Measurements from ENCODE around the gene TUSC1. TPM values are rescaled to one million over a fixed set of nuclear protein-coding genes. Genes with fewer than 3 reads are reported as not detected.
"Not testable (repeated sequence)": the region's sequence is repeated elsewhere in the genome, so short reads cannot be mapped to it uniquely, and the experiment has no call there.

TUSC1 gene
- total RNA-seq, 6 experiments from 2014 or later, result 0.31 to 4.0 (median 3.2) TPM

DNA sequence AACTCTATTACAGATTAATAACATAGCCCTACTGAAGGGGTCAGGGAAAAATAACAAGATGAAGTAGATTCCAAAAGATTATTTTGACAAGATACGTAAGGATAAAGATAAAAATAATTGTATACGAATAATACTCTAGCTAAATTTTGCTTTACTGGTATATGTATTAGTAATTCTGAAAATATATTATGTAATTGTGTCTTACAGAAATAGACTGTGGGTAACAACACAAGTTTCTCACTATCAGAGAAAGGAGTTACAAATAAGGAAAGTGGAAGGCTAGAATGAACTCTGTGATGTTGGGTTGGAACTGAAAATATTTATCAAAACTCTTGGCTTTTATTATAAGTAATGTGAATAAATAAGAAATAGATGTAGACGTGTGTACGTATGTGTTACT, 26.6 kb upstream of the TUSC1 start:
- no peak overlapping the region for H3K4me3 Mint-ChIP-seq
- H3K36me3 Mint-ChIP-seq (ENCODE audit: low read depth), result no peaks in the 10 kb centered on the region
- no peaks in the 10 kb centered on the region for H3K27me3 Mint-ChIP-seq (ENCODE audit: insufficient read depth)
- TF ChIP-seq, protein P1, sequence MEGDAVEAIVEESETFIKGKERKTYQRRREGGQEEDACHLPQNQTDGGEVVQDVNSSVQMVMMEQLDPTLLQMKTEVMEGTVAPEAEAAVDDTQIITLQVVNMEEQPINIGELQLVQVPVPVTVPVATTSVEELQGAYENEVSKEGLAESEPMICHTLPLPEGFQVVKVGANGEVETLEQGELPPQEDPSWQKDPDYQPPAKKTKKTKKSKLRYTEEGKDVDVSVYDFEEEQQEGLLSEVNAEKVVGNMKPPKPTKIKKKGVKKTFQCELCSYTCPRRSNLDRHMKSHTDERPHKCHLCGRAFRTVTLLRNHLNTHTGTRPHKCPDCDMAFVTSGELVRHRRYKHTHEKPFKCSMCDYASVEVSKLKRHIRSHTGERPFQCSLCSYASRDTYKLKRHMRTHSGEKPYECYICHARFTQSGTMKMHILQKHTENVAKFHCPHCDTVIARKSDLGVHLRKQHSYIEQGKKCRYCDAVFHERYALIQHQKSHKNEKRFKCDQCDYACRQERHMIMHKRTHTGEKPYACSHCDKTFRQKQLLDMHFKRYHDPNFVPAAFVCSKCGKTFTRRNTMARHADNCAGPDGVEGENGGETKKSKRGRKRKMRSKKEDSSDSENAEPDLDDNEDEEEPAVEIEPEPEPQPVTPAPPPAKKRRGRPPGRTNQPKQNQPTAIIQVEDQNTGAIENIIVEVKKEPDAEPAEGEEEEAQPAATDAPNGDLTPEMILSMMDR (IDR thresholded peaks at IDR 0.05), result no peak
- no peaks in the 10 kb centered on the region; the same call in 1 of the 2 replicates for H3K9me3 Mint-ChIP-seq
- no peak for DNase-seq
- H3K4me1 Mint-ChIP-seq (ENCODE audit: low read depth), result peaks cover 5% of the 10 kb centered on the region; the same call in 1 of the 2 replicates
- no peak overlapping the region for H3K27ac Mint-ChIP-seq

DNA sequence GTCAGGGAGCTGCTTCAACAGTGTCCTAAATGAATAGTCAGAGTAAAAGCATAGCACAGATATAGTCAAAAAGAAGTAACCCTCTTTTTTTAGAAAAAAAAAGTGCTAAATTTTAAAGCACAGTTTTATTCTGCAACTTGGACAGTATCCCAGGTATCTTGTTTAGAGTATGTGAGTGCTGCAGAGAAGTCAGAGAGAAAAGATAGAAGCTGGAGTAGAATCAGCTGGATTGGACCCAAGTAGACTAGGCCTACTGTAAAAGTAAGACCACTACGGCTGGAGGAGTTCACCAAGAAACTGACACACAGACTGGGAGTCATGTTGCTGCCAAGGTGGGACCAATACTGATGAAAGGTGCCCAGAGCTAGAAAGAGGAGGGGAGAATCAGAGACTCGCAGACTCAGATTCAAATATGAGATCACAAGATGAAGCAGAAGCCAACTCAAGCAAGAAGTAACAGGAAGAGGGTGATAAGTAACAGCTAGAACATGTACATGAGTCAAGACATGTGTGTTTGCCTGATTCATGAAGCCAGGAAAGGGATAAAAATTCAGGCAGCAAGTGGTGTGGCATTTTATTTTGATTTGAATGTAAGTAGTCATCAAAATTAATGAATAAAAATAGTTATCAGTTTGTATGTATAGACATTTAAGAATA, 25.6 kb upstream of the TUSC1 start:
- H3K27me3 Mint-ChIP-seq (ENCODE audit: insufficient read depth), result no peaks in the 10 kb centered on the region
- no peaks in the 10 kb centered on the region; the same call in 1 of the 2 replicates for H3K9me3 Mint-ChIP-seq
- DNase-seq, result no peak
- H3K4me1 Mint-ChIP-seq (ENCODE audit: low read depth), result peaks cover 5% of the 10 kb centered on the region; the same call in 1 of the 2 replicates
- H3K36me3 Mint-ChIP-seq (ENCODE audit: low read depth), result no peaks in the 10 kb centered on the region
- TF ChIP-seq, protein P1 (IDR thresholded peaks at IDR 0.05), result no peak
- H3K4me3 Mint-ChIP-seq, result no peak overlapping the region
- H3K27ac Mint-ChIP-seq, result no peak overlapping the region

DNA sequence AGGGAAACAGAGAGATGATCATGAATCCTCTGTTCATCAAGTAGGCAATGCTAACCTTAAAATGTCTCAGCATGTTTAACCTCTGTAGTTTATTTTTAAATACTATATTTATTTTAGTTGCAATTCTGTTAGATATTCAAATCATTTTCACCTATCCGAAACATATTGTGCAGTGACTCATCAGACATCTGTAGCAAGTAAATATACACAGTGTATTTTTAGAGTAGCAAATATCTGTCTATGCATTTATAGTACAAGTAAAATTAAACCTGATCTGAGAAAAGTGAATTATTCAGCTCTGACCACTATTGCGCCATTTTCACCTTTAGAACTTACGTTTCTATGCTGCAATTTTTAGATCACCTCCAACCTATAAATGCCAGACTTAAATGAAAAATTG, 24.3 kb upstream of the TUSC1 start:
- no peak for DNase-seq
- TF ChIP-seq, protein P1 (IDR thresholded peaks at IDR 0.05), result no peak
- Mint-ChIP-seq H3K27me3 (ENCODE audit: insufficient read depth) (no peaks in the 10 kb centered on the region), H3K27ac (no peak overlapping the region), H3K9me3 (no peaks in the 10 kb centered on the region; the same call in 1 of the 2 replicates), H3K4me3 (no peak overlapping the region), H3K4me1 (ENCODE audit: low read depth) (peaks cover 5% of the 10 kb centered on the region; the same call in 1 of the 2 replicates), H3K36me3 (ENCODE audit: low read depth) (no peaks in the 10 kb centered on the region)

DNA sequence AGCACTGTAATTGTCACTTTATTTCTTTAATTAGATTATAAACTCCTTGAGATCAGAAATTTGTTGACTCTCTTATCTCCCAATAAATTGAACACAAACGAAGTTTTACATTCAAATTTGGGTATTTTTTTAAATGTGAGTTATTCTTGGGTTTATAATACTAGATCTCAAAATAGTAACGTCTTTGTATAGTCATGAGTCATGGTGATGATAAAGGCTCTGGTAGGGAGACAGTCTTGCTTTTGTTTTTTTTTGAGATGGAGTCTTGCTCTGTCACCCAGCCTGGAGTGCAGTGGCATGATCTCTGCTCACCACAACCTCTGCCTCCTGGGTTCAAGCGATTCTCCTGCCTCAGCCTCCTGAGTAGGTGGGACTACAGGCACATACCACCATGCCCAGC, 22.7 kb upstream of the TUSC1 start:
- DNase-seq; H3K27me3 Mint-ChIP-seq (ENCODE audit: insufficient read depth): not testable (repeated sequence)

DNA sequence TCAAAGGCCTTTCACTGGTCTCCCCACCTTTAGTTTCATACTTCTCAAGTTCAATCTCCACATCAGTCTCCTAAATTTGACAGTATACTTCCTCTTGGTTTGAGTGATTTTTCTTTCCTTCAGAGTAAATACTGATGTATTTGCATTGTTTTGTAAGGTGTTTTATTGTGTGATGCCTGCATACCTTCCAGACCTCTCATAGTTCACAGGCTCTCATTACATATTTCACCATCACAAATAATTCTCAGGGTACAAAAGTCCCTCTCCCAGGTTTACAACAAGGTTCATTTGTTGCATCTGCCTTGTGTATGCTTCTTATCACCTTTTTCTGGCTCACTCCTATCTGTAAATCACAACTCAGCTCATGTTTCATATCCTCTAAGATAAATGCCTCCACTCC, 22.2 kb upstream of the TUSC1 start:
- H3K27ac Mint-ChIP-seq, result no peak overlapping the region
- peaks cover 5% of the 10 kb centered on the region; the same call in 1 of the 2 replicates for H3K4me1 Mint-ChIP-seq (ENCODE audit: low read depth)
- H3K27me3 Mint-ChIP-seq (ENCODE audit: insufficient read depth), result no peaks in the 10 kb centered on the region

More for the DNA sequence above, 22.7 kb upstream of the TUSC1 start:
- not testable (repeated sequence) for H3K9me3 Mint-ChIP-seq; H3K4me3 Mint-ChIP-seq; H3K4me1 Mint-ChIP-seq (ENCODE audit: low read depth); H3K36me3 Mint-ChIP-seq (ENCODE audit: low read depth); H3K27ac Mint-ChIP-seq

DNA sequence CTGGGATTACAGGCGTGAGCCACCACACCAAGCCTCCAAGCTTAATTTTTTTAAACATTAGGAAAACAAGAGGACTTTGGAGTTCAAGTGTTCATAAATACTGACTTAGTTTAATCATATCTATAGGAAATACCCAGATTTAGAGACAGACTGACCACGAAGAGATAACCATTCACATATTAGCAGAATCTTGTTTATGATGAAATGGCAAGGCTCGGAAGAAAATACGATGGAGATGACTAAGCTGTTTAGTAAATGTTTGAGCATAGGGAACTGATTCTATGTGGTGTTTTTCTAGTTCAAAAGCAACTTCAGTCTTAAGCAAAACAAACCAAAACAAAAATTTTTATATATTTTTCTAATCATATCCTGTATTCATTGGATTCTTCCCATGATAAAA, 13.5 kb upstream of the TUSC1 start:
- H3K9me3 Mint-ChIP-seq, result peaks cover 12% of the 10 kb centered on the region; the same call in 1 of the 2 replicates
- H3K4me1 Mint-ChIP-seq (ENCODE audit: low read depth), result no peaks in the 10 kb centered on the region; the same call in 1 of the 2 replicates
- no peaks in the 10 kb centered on the region for H3K36me3 Mint-ChIP-seq (ENCODE audit: low read depth)
- TF ChIP-seq, protein P1 (IDR thresholded peaks at IDR 0.05), result no peak
- no peaks in the 10 kb centered on the region for H3K27me3 Mint-ChIP-seq (ENCODE audit: insufficient read depth)
- no peak overlapping the region for H3K27ac Mint-ChIP-seq
- no peak overlapping the region for H3K4me3 Mint-ChIP-seq
- no peak for DNase-seq

More for the DNA sequence above, 22.2 kb upstream of the TUSC1 start:
- no peak overlapping the region for H3K4me3 Mint-ChIP-seq
- peaks cover 7% of the 10 kb centered on the region; the same call in 1 of the 2 replicates for H3K9me3 Mint-ChIP-seq
- DNase-seq, result no peak
- H3K36me3 Mint-ChIP-seq (ENCODE audit: low read depth), result no peaks in the 10 kb centered on the region
- TF ChIP-seq, protein P1 (IDR thresholded peaks at IDR 0.05), result no peak
